Tibial artery (tissue), 4 donors: ENCODE data around the gene SLC43A3.

Experiments
- DNase-seq, 2 donors: peaks; one replicate each; pipeline ENCODE4 v3.0.0-alpha.2; 2019
- H3K27ac ChIP-seq, 2 donors: fragments of 200-600 bp; sonication (generic) in 1 of 2; 1 replicate in 1 of 2; 2 replicates in 1 of 2; pipeline ENCODE4 v1.5.1; 2018 to 2019; ENCODE audit warnings: mild to moderate bottlenecking in 1 of 2
- H3K27me3 ChIP-seq, 2 donors: fragments of 200-600 bp; sonication (generic) in 1 of 2; one replicate each; pipeline versions ENCODE4 v1.5.1 to v1.6.0; 2016 to 2019
- H3K36me3 ChIP-seq, 3 donors: fragments of 200-600 bp; sonication (generic) in 2 of 3; one replicate each; pipeline ENCODE4 v1.5.1; 2016 to 2019; ENCODE audit warnings: mild to moderate bottlenecking in 2 of 3
- H3K4me1 ChIP-seq, 4 donors: fragments of 200-600 bp; sonication (generic) in 2 of 4; 1 replicate in 3 of 4; 2 replicates in 1 of 4; pipeline ENCODE4 v1.5.1; 2016 to 2019
- H3K4me3 ChIP-seq, 2 donors: fragments of 200-600 bp; sonication (generic) in 1 of 2; 1 replicate in 1 of 2; 2 replicates in 1 of 2; pipeline ENCODE4 v1.5.1; 2018 to 2019; ENCODE audit warnings: mild to moderate bottlenecking in 2 of 2
- H3K9me3 ChIP-seq, 3 donors: fragments of 200-600 bp; sonication (generic) in 1 of 3; one replicate each; pipeline ENCODE4 v1.5.1; 2016 to 2019
- intact Hi-C: fragments of 100-400 bp; cut with DNase I; formaldehyde crosslinking; loops from one replicate; pipeline ENCODE4 v1.15.0; 2023; ENCODE audit warnings: low total_unique reads
- TF ChIP-seq, protein P1 (sequence below), 2 experiments: fragments of 200-600 bp in 1 of 2; fragments of 450-650 bp in 1 of 2; IDR thresholded peaks; one replicate each; pipeline ENCODE4 v1.5.1; 2017 to 2019; ENCODE audit warnings: antibody characterized with exemption in 2 of 2, mild to moderate bottlenecking in 1 of 2, moderate library complexity in 1 of 2

Gene SLC43A3

DNA sequence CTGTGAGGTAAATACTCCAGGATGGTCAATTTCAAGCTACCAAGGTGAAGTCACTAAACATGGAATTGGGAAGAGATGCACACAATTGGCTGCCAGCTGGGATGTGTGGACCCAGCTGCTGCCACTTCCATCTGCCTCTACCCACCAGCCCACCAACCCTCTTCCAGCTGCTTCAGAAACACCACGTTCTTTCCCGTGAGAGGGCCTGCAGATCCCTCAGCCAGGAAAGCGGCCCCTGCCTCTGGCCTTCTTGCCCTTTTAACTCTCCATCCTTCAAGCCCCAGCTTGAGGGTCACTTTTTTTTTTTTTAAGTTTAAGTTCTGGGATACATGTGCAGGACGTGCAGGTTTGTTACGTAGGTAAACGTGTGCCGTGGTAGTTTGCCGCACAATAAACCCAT is 65.9 kb downstream of the SLC43A3 start:
- Histone ChIP-seq H3K27ac (no peak overlapping the region), H3K4me1 (peaks cover 0 to 7% (median 0%) of the 10 kb centered on the region in 4 donors), H3K4me3 (no peak overlapping the region), H3K27me3 (no peaks in the 10 kb centered on the region), H3K9me3 (no peaks in the 10 kb centered on the region), H3K36me3 (no peaks in the 10 kb centered on the region)
- DNase-seq, result no peak
- intact Hi-C loops, result no loop called here
- TF ChIP-seq, protein P1, sequence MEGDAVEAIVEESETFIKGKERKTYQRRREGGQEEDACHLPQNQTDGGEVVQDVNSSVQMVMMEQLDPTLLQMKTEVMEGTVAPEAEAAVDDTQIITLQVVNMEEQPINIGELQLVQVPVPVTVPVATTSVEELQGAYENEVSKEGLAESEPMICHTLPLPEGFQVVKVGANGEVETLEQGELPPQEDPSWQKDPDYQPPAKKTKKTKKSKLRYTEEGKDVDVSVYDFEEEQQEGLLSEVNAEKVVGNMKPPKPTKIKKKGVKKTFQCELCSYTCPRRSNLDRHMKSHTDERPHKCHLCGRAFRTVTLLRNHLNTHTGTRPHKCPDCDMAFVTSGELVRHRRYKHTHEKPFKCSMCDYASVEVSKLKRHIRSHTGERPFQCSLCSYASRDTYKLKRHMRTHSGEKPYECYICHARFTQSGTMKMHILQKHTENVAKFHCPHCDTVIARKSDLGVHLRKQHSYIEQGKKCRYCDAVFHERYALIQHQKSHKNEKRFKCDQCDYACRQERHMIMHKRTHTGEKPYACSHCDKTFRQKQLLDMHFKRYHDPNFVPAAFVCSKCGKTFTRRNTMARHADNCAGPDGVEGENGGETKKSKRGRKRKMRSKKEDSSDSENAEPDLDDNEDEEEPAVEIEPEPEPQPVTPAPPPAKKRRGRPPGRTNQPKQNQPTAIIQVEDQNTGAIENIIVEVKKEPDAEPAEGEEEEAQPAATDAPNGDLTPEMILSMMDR (IDR thresholded peaks at IDR 0.05), result no peak

DNA sequence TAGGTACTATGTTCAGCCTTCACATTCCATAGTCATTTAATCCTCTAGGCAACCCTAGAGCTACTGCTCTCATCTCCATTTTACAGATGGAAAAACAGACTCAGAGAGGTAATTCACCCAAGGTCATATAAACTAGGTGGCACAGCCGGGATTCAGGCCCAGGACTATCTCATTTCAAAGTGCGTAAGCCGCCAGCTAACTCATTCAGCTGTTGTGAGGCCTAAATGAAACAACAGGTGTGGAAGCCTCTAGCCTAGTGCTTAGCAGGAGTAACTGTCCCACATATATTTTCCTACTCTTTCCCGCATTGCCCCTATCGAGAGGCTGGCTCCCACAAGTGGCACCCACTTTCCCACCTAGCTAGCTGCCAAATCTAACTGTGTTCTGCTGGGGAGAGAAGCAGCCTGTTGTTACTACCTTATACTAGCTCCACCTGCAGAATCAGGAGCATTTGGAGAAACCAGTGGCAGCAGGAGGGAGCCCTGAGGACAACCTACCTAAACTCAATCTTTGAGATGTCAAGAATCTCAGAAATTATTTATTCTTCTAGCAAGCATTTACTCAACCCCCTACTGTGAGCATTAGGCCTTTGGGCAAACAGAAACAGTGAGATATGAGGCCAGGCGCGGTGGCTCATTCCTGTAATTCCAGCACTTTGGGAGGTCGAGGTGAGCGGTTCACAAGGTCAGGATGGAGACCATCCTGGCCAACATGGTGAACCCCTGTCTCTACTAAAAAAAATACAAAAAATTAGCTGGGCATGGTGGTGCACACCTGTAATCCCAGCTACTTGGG is 66.8 kb downstream of the SLC43A3 start:
- Histone ChIP-seq H3K9me3 (no peaks in the 10 kb centered on the region), H3K27me3 (no peaks in the 10 kb centered on the region), H3K4me1 (peaks cover 0 to 7% (median 0%) of the 10 kb centered on the region in 4 donors), H3K36me3 (no peaks in the 10 kb centered on the region), H3K4me3 (no peak overlapping the region), H3K27ac (no peak overlapping the region)
- intact Hi-C loops, result loop anchor here (10.0 kb wide), 1 partner anchor 515 kb away; no protein-coding TSS in a partner anchor
- no peak for DNase-seq
- TF ChIP-seq, protein P1 (IDR thresholded peaks at IDR 0.05), result no peak

DNA sequence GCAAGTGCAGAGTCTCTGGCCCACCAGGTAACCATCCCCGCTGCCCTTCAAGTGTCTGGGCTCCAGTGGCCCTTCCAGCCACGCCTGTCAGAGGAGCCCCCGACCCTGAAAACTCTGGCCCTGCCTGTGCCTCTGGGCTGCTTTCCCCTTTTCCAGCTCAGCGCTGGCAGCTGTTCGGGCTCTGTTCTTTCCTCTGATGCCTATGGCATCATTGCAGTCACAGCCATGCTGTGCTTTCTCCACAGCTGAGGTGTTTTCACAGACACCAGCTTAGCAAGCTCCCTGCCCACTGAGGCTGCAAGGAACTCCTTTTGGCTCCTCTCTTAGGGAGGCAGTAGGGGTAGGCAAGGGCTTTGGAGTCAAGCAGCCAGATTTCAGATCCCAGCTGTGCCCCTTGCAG is 67.5 kb downstream of the SLC43A3 start:
- H3K27me3 ChIP-seq, result no peaks in the 10 kb centered on the region
- intact Hi-C loops, result loop anchor here (10.0 kb wide), 1 partner anchor 515 kb away; no protein-coding TSS in a partner anchor
- no peak for DNase-seq
- no peak overlapping the region for H3K27ac ChIP-seq
- no peaks in the 10 kb centered on the region for H3K36me3 ChIP-seq
- no peaks in the 10 kb centered on the region for H3K9me3 ChIP-seq
- H3K4me1 ChIP-seq, result peaks cover 0 to 7% (median 0%) of the 10 kb centered on the region in 4 donors
- H3K4me3 ChIP-seq, result no peak overlapping the region
- TF ChIP-seq, protein P1 (IDR thresholded peaks at IDR 0.05), result no peak

DNA sequence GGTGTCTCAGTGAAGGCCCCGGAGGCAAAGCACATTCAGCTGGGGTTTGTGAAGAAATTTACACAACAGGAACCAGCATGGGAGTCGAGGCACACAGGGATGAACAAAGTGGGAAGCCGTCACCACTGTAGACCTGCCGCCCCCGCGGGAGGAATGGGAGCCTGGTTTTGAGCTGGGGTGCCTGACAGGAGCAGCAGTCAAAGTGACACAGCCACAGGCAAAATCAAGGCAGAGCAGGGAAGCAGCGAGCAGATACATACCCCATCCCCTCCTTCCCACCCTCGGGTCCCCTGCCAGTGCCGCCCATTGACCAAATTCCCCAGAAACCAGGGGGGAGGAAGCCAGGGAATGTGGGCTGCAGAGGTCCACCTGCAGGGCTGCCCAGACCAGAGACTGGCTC is 67.9 kb downstream of the SLC43A3 start:
- H3K27ac ChIP-seq, result no peak overlapping the region
- H3K36me3 ChIP-seq, result no peaks in the 10 kb centered on the region
- DNase-seq, result no peak
- H3K9me3 ChIP-seq, result no peaks in the 10 kb centered on the region
- H3K27me3 ChIP-seq, result no peaks in the 10 kb centered on the region
- intact Hi-C loops, result loop anchor here (10.0 kb wide), 1 partner anchor 514 kb away; no protein-coding TSS in a partner anchor
- H3K4me3 ChIP-seq, result no peak overlapping the region
- H3K4me1 ChIP-seq, result peaks cover 0 to 7% (median 0%) of the 10 kb centered on the region in 4 donors
- TF ChIP-seq, protein P1 (IDR thresholded peaks at IDR 0.05), result no peak

DNA sequence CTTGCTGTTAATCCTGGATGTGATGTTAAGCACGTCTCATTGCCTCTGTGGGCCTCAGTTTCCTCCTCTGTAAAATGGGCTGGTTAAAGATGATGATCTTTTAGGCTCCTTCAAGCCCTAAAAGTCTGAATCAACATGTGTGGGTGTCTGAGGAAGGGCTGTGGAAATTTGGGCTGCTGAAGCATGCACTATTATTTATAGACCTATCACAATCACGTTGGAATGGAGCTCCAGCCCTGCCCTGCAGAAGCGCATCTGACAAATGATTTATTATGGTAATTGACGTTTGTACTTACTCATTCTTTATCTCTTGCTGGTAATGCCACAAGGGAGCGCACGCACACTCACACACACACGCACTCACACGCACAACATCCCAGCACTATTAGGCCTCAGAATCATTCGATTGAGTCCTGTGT is 68.4 kb downstream of the SLC43A3 start:
- TF ChIP-seq, protein P1 (IDR thresholded peaks at IDR 0.05), result no peak
- no peak overlapping the region for H3K27ac ChIP-seq
- no peaks in the 10 kb centered on the region for H3K27me3 ChIP-seq
- peaks cover 0 to 7% (median 0%) of the 10 kb centered on the region in 4 donors for H3K4me1 ChIP-seq
- no peaks in the 10 kb centered on the region for H3K36me3 ChIP-seq
- no peaks in the 10 kb centered on the region for H3K9me3 ChIP-seq
- intact Hi-C loops, result loop anchor here (10.0 kb wide), 1 partner anchor 514 kb away; no protein-coding TSS in a partner anchor
- DNase-seq, result no peak
- H3K4me3 ChIP-seq, result no peak overlapping the region
